KOPT-K1 (cell line): Measurements from ENCODE around the gene DHX29.

Source experiments
- H3K27ac ChIP-seq: fragments of 200-600 bp; sonication (generic); 2 replicates; pipeline ENCODE4 v1.5.1; 2016; ENCODE audit warnings: antibody characterized with exemption, mild to moderate bottlenecking, low read depth, low read length; ENCODE audit not compliant: poor library complexity, severe bottlenecking
- H3K36me3 ChIP-seq: fragments of 200-600 bp; sonication (generic); 2 replicates; pipeline ENCODE4 v1.5.1; 2017; ENCODE audit warnings: antibody characterized with exemption, mild to moderate bottlenecking, low read length, moderate library complexity; ENCODE audit not compliant: insufficient read depth
- H3K9me3 ChIP-seq: fragments of 200-600 bp; sonication (generic); 2 replicates; pipeline ENCODE4 v1.5.1; 2017; ENCODE audit warnings: antibody characterized with exemption, low read length, mild to moderate bottlenecking; ENCODE audit not compliant: insufficient read depth, poor library complexity, severe bottlenecking

DHX29 gene

DNA sequence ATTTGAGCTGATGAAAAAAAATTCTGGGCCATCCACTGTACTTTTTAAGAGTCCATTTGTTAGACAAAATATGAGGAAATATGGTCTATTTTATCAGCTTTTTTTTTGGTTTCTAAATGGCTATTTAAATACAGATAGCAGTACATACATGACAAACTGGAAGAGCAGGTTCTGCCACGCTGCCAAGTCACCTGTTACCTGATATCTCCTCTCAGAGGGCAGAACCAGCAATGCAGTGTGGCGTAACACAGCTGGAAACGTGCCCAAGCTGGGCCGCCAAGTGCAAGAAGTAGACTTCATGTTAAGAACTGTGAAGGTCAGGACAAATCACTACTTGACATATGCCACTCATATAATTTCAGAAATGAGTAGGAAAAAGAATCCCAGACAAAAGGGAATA lies 88.5 kb downstream of the DHX29 start:
- peaks cover 20% of the 10 kb centered on the region for H3K9me3 ChIP-seq

DNA sequence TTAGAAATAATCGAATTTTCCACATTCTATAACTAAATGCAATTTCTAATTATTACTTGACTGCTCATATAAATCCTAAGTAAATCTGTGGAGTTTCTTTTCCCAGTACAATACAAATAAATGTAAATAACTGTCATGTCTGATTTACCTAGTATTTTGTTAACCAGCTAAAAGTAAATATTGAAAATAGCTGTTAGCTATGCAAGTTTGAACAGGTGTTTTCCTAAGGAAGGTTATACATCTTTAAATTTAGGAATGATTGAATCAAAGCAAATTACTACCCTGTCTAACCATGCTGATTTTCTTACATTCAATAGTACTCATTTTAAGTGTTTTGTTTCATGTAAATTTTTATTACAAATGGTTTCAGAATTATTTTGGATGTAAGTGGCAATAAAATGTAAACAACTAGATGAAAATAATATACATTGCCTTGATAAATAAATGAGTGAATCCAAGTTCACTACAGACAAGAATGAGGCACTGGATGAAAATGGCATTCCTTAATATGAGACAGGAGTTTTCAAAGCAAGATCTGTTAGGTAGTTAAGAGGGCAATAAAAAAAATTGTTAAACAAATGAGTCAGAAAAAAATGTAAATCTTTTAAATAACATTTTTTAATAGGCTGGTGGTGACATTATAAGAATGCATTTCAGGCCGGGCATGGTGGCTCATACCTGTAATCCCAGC lies 96.2 kb downstream of the DHX29 start:
- no peak overlapping the region for H3K27ac ChIP-seq
- H3K9me3 ChIP-seq: no peaks in the 10 kb centered on the region
- no peaks in the 10 kb centered on the region for H3K36me3 ChIP-seq

More for the DNA sequence above, 88.5 kb downstream of the DHX29 start:
- Histone ChIP-seq H3K36me3 (no peaks in the 10 kb centered on the region), H3K27ac (no peak overlapping the region)
